ENCODE data around the gene LMNA. TPM values are rescaled to one million over a fixed set of nuclear protein-coding genes. Genes with fewer than 3 reads are reported as not detected.
A peak's percentile ranks its signal among the peaks of the same experiment; 100 is the strongest.

LMNA gene
- total RNA-seq, 1 donor from 2014 or later = 92.7 TPM

GRCh38 chr1:156150333-156151011, 36.0 kb downstream of the LMNA start:
- Mint-ChIP-seq H3K4me1 (ENCODE audit: low read depth) (peaks cover 13% of the 10 kb centered on the region), H3K36me3 (ENCODE audit: insufficient read depth) (no peaks in the 10 kb centered on the region), H3K27me3 (peaks cover 40% of the 10 kb centered on the region), H3K27ac (no peak overlapping the region), H3K4me3 (ENCODE audit: low read depth) (no peak overlapping the region), H3K9me3 (ENCODE audit: low read depth) (no peaks in the 10 kb centered on the region)
- TF ChIP-seq CTCF (IDR thresholded peaks at IDR 0.05; ENCODE audit: unreplicated experiment) = no peak
- no peak for DNase-seq (ENCODE audit: low spot score, unreplicated experiment)

DNA sequence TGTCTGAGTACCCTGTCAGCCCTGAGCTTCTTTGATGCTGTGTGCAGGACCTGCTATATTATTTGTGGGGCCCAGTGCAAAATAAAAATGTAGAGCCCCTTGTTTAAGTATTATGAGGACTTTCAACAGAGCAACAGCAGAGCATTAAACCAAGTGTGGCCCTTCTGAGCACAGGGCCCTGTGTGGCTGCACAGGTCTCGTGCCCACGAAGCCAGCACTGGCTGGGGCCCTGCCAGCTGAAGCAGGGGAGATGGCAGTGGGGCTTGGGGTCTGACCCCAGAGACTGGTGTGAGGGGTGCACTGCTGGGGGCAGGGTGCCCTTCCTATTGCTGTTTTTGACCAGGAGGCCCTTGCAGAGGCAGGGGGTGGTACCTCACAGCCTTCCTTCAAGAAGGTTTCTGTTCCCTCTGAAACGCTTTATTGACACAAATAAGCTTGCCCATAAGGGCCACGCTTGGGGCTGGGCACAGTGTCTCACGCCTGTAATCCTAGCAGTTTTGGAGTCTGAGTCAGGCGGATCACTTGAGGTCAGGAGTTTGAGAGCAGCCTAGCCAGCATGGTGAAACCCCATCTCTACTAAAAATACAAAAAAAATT, 36.7 kb downstream of the LMNA start:
- Mint-ChIP-seq H3K9me3 (ENCODE audit: low read depth) (no peaks in the 10 kb centered on the region), H3K4me1 (ENCODE audit: low read depth) (peaks cover 10% of the 10 kb centered on the region), H3K27me3 (peaks cover 47% of the 10 kb centered on the region), H3K4me3 (ENCODE audit: low read depth) (no peak overlapping the region), H3K36me3 (ENCODE audit: insufficient read depth) (no peaks in the 10 kb centered on the region), H3K27ac (no peak overlapping the region)
- no peak for TF ChIP-seq CTCF (IDR thresholded peaks at IDR 0.05; ENCODE audit: unreplicated experiment)
- no peak for DNase-seq (ENCODE audit: low spot score, unreplicated experiment)

GRCh38 chr1:156152628-156153027, 38.1 kb downstream of the LMNA start:
- H3K4me1 Mint-ChIP-seq (ENCODE audit: low read depth) = peaks cover 3% of the 10 kb centered on the region
- peaks cover 56% of the 10 kb centered on the region for H3K27me3 Mint-ChIP-seq
- no peak for DNase-seq (ENCODE audit: low spot score, unreplicated experiment)
- no peak overlapping the region for H3K27ac Mint-ChIP-seq
- TF ChIP-seq CTCF (IDR thresholded peaks at IDR 0.05; ENCODE audit: unreplicated experiment) = no peak
- H3K4me3 Mint-ChIP-seq (ENCODE audit: low read depth) = no peak overlapping the region
- no peaks in the 10 kb centered on the region for H3K36me3 Mint-ChIP-seq (ENCODE audit: insufficient read depth)
- no peaks in the 10 kb centered on the region for H3K9me3 Mint-ChIP-seq (ENCODE audit: low read depth)

DNA sequence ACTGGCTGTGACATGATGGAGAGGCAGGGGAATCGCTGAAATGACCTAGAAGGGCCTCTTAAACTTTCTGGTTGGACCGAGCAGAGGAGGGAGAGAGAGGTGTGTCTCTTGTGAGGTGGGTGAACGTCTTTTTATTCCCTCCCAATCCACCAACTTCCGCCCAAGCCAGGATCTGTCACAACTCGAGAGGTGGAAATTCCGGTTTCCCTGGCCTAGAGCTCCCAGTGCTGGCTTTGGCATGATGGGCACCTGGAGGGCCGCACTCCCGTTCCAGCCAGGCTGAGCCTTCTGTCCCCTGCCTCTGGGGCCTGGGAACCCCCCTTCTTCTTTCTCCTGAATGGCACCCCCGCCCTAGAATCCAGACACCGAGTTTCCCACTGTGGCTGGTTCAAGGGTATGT, 38.9 kb downstream of the LMNA start, which contains the start of gene SEMA4A:
TSS of gene SEMA4A (plus strand) at position 224 of the 400 bp plus-strand sequence. CDS start 994 bp downstream, outside the sequence.
- peaks cover 60% of the 10 kb centered on the region for H3K27me3 Mint-ChIP-seq
- H3K9me3 Mint-ChIP-seq (ENCODE audit: low read depth) = no peaks in the 10 kb centered on the region
- no peak within 1 kb of the TSS for H3K27ac Mint-ChIP-seq
- H3K36me3 Mint-ChIP-seq (ENCODE audit: insufficient read depth) = no peaks in the 10 kb centered on the region
- DNase-seq (ENCODE audit: low spot score, unreplicated experiment) = no peak
- H3K4me1 Mint-ChIP-seq (ENCODE audit: low read depth) = peaks cover 3% of the 10 kb centered on the region
- TF ChIP-seq CTCF (IDR thresholded peaks at IDR 0.05; ENCODE audit: unreplicated experiment) = no peak
- H3K4me3 Mint-ChIP-seq (ENCODE audit: low read depth) = no peak within 1 kb of the TSS

DNA sequence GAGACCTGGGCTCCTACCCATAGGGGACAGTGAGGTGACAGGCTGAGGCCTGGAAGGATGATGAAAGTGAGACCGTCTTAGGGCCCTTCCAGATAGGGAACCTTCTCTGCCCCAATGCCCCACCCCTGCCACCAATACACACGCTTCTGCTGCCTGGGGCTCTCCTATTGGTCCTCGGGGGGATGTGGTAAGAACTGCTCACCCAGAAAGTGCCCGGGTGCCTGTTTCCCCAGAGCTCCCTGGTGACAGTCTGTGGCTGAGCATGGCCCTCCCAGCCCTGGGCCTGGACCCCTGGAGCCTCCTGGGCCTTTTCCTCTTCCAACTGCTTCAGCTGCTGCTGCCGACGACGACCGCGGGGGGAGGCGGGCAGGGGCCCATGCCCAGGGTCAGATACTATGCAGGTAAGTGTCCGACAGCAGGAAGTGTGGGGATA, 39.8 kb downstream of the LMNA start:
- TF ChIP-seq CTCF (IDR thresholded peaks at IDR 0.05; ENCODE audit: unreplicated experiment) = no peak

More for the DNA sequence above, 39.8 kb downstream of the LMNA start:
- Mint-ChIP-seq H3K4me3 (ENCODE audit: low read depth) (no peak overlapping the region), H3K27me3 (peaks cover 62% of the 10 kb centered on the region), H3K9me3 (ENCODE audit: low read depth) (no peaks in the 10 kb centered on the region), H3K4me1 (ENCODE audit: low read depth) (peaks cover 3% of the 10 kb centered on the region), H3K27ac (peak overlapping the region; percentile 56), H3K36me3 (ENCODE audit: insufficient read depth) (no peaks in the 10 kb centered on the region)
- no peak for DNase-seq (ENCODE audit: low spot score, unreplicated experiment)
